Stimulated activated CD8-positive, alpha-beta memory T cell treated with anti-CD3 and anti-CD28 coated beads, Interleukin-4, amount 100 ng/mL, for 24 hours (primary cell): ENCODE results near the gene ITGB6.
"Not testable (repeated sequence)": the region's sequence is repeated elsewhere in the genome, so short reads cannot be mapped to it uniquely, and the experiment has no call there.

Source experiments
- DNase-seq: peaks from one replicate; pipeline ENCODE4 v3.0.0-alpha.2; 2020; ENCODE audit warnings: low read depth

The ITGB6 gene

DNA sequence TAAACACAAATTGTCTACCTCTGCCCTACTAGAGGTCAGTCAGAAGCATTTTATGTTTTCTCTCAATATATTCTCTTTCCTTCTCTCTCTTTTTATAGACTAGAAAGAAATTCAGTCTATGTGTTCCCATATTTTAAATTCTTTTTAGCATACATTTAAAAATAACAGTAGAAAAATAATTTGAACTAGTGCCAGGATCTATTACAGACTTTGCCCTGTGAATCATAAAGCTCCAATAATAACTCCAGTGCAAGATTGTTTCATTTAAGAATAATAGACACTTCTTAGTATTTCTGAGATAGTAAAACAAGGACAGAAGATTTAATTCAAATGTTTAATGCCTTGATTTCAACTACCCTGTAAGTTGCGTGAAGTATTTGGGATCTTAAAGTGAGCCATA is 60.1 kb downstream of the ITGB6 start:
- DNase-seq, result no peak

- no peak for DNase-seq
Measured at GRCh38 chr2:160139350-160139749, 60.7 kb downstream of the ITGB6 start.

- DNase-seq, result no peak
Measured at GRCh38 chr2:160138406-160138805, 61.7 kb downstream of the ITGB6 start.

DNA sequence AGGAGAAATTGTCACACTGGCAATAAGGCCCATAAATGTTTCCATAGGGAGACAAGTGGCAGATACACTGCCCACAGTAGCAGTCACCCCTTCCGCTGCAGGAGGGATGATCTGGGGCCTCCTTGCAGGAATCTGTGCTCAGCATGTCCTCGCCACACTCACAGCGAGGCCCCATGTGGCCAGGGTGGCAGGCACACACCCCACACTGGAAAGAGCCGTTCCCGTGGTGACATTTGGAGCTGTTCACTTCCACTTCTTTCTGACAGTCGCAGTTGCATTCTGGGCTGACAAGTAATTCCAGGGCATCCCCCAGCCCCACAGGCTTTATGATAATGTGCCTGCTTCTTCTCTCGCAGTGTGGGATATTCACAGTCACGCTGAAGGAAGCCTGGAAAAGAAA is 62.6 kb downstream of the ITGB6 start:
- DNase-seq, result no peak

DNA sequence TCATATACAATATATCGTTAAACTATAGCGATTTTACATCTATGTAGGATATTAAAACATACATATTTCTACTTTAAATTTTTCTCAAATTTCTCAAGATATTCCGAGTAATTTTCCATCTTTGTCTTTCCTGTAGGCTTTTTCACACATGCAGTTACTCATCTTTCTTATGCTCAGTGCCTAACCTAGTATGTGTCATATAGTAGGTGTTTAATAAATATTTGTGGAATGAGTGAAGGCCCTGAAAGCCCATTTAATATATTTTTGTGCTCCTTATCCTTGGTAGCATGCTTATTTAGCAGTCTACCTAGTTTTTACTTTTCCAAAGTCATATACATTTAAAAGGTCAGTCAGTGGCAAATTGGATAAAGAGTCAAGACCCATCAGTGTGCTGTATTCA is 67.3 kb downstream of the ITGB6 start:
- DNase-seq, result no peak

GRCh38 chr2:160126756-160127155 is 73.3 kb downstream of the ITGB6 start:
- no peak for DNase-seq

DNA sequence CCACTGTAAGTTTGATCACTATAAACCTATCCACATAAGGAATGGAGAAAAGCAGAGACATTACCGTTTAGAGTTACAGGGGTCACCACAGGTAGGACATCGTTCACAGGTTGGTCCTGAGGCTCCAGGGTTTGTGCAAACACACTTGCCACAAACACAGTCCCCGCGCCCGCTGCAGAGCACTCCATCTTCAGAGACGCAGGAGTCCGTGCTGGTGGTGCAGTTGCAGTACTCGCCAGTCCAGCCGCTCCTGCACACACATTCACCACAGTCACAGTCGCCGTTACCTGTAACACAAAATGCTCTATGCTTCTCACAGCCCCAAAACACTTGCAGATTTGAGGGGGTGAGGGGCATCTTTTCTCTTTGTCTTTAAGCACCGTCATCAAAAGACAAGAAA is 73.8 kb downstream of the ITGB6 start:
- no peak for DNase-seq

- no peak for DNase-seq
Measured at GRCh38 chr2:160125828-160126227, 74.2 kb downstream of the ITGB6 start.

DNA sequence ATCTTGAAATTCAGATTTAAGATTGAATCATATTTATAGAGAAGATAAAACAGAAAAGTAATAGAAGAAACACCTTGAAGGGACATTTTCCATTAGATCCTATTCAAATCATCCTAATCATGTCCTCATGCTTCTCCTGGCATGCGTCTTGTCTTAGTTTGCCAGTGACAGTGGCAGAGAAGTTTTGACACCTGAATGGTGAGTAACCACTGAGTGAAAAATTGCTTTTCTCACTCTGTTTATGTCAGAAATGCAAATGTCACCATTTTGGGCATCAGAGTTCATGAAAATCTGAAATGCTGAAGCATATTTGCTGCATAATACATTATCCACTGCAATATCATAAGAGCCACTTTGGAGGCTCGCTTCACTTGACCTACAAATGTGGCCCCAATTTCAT is 74.7 kb downstream of the ITGB6 start:
- DNase-seq, result no peak

- DNase-seq, result no peak
Measured at GRCh38 chr2:160124571-160124970, 75.5 kb downstream of the ITGB6 start.

GRCh38 chr2:160114721-160115120 is 85.4 kb downstream of the ITGB6 start:
- DNase-seq, result not testable (repeated sequence)

- no peak for DNase-seq
Measured at GRCh38 chr2:160114020-160114419, 86.1 kb downstream of the ITGB6 start.

- no peak for DNase-seq
Measured at GRCh38 chr2:160111951-160112798, 87.9 kb downstream of the ITGB6 start.

DNA sequence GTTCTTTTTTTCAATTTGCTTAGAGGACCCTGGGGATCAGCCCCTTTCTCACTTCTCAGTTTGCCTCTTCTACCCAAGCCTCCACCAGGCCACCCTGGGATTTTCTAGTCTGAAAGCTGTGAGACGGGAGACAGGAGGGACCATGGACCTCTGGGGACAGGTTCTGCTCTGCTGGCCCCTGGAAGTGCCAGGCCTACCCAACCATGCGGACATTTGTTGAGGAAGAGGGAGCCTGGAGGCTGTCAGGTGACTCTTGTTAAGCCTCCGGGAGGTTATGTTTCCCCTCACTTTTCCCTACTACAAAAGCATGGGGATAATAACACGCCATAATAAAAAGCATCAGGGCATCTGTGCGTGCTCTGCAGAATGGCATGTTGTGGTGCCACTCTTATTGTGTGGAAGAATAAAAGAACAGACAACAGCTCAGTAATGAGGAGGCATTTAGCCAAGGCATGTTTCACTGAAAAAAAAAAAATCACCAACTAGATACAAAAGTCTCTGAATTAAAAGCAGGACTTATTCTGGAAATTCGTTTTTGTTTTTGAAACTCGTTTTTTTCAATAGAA is 89.3 kb downstream of the ITGB6 start:
- DNase-seq, result no peak

DNA sequence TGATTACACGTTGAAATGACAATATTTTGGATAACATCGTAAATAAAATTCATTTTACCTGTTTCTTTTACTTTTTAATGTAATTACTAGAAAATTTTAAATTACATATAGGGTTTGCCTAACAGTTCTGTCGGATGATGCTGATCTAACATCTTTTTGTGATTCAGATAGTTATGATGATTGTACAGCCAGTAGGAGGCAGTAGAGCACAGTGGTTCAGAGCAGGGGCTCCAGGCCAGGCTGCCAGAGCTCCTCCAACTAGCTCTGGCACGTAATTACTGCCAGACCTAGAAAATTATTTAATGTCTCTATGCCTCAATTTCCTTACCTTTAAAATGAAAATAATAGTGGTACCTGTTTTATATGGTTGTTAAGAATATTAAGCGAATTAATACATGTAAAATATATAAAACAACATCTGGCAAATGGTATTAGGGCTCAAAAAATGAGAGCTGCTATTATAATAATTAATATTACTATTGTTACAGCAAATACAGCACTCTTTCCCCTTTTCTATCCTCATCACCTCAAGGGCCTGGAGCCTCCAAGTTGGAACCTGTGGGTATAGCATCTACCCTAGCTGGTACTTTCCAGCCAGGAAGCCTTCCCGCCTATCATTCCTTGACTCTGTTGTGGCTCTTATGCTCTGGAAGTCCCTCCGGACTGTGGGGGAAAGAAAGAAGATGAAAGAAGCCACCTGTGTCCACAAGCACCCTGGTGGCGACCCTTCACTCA is 90.0 kb downstream of the ITGB6 start:
- peak; percentile 11 for DNase-seq

- DNase-seq, result no peak
Measured at GRCh38 chr2:160109243-160109642, 90.8 kb downstream of the ITGB6 start.

GRCh38 chr2:160108646-160109045 is 91.4 kb downstream of the ITGB6 start:
- no peak for DNase-seq

GRCh38 chr2:160105366-160105765 is 94.7 kb downstream of the ITGB6 start:
- no peak for DNase-seq

- DNase-seq, result no peak
Measured at GRCh38 chr2:160104115-160104514, 96.0 kb downstream of the ITGB6 start.

DNA sequence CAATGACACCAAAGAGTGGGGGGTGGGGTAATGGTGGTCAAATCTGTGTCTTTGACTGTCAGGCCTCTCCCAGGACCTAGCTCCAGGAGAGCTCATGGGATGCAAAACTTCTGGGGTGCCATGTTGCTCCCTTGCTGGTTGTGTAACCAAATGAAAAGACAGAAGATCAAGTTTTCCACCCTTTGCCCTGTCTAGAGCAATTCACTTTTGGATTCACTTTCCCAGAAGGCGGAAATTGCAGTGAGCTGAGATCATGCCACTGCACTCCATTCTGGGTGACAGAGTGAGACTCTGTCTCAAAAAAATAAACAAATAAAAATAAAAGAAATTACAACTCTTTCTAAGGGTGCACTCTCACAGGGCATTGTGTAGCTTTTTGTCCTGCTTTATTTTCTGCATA is 102.7 kb downstream of the ITGB6 start:
- DNase-seq, result no peak

DNA sequence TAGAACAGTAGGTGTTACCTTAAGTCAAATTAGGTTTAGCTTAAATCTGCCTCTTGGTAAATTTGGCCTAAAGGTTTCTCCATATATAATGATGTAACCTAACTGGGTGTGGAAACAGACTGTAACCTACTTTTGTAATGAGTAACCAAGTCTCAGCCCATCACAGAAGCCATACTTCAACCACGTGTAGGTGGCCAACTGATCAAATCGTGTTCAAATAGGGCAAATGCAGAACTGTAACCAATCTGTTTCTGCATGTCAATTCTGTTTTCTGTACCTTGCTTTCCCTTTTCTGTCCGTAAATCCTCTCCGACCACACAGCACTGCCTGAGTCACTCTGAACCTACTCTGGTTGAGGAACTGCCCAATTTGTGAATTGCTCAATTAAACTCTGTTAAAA is 103.7 kb downstream of the ITGB6 start:
- no peak for DNase-seq

GRCh38 chr2:160092445-160092844 is 107.6 kb downstream of the ITGB6 start:
- no peak for DNase-seq

GRCh38 chr2:160091381-160091780 is 108.7 kb downstream of the ITGB6 start:
- DNase-seq, result no peak
